Neuronal stem cell (in vitro differentiated cells): Measurements from ENCODE around the gene BCL2L1.

Experiments
- DNase-seq: peaks from one replicate; pipeline ENCODE4 v3.0.0-alpha.2; 2013; ENCODE audit warnings: low spot score
- H2AFZ ChIP-seq: one replicate; pipeline ENCODE4 v1.6.1; 2013; ENCODE audit warnings: mild to moderate bottlenecking, low read length, inconsistent platforms
- H2AK5ac ChIP-seq: 2 replicates; pipeline ENCODE4 v1.6.1; 2013; ENCODE audit warnings: low read depth, mild to moderate bottlenecking, inconsistent platforms, low read length, moderate library complexity, mixed read lengths
- H2BK120ac ChIP-seq: 2 replicates; pipeline ENCODE4 v1.6.1; 2013; ENCODE audit warnings: low read depth, mild to moderate bottlenecking, inconsistent platforms, low read length, moderate library complexity, mixed read lengths
- H2BK12ac ChIP-seq: one replicate; pipeline ENCODE4 v1.6.1; 2013; ENCODE audit warnings: low read length, inconsistent platforms
- H2BK15ac ChIP-seq: 2 replicates; pipeline ENCODE4 v1.6.1; 2013; ENCODE audit warnings: mild to moderate bottlenecking, low read length, inconsistent platforms, mixed read lengths
- H2BK5ac ChIP-seq: one replicate; pipeline ENCODE4 v1.6.1; 2013; ENCODE audit warnings: inconsistent platforms, mild to moderate bottlenecking, low read length, moderate library complexity
- H3K14ac ChIP-seq: one replicate; pipeline ENCODE4 v1.6.1; 2013; ENCODE audit warnings: low read length, inconsistent platforms
- H3K18ac ChIP-seq: 2 replicates; pipeline ENCODE4 v1.6.1; 2013; ENCODE audit warnings: low read length, inconsistent platforms
- H3K23ac ChIP-seq: 2 replicates; pipeline ENCODE4 v1.6.1; 2013; ENCODE audit warnings: low read depth, mild to moderate bottlenecking, mixed read lengths, low read length, inconsistent platforms; ENCODE audit not compliant: poor library complexity
- H3K27ac ChIP-seq: replicated peaks from 3 replicates; pipeline ENCODE4 v1.5.1; 2013; ENCODE audit warnings: low read length, inconsistent platforms
- H3K27me3 ChIP-seq, 3 experiments: 2 replicates each; pipeline ENCODE4 v1.6.1; 2013; ENCODE audit warnings: low read length in 3 of 3, mild to moderate bottlenecking in 2 of 3, inconsistent platforms in 1 of 3, low read depth in 1 of 3, mixed read lengths in 1 of 3, moderate library complexity in 1 of 3; ENCODE audit not compliant: control insufficient read depth in 3 of 3, insufficient read depth in 3 of 3
- H3K36me3 ChIP-seq, 2 donors: replicated peaks in 1 of 2; 2 replicates each; pipeline ENCODE4 v1.6.1; 2013; ENCODE audit warnings: low read length in 2 of 2; ENCODE audit not compliant: control insufficient read depth in 2 of 2, insufficient read depth in 2 of 2
- H3K4ac ChIP-seq: 2 replicates; pipeline ENCODE4 v1.6.1; 2013; ENCODE audit warnings: inconsistent platforms, mild to moderate bottlenecking, low read length, moderate library complexity
- H3K4me1 ChIP-seq, 2 donors: 1 replicate in 1 of 2; 2 replicates in 1 of 2; pipeline ENCODE4 v1.6.1; 2013; ENCODE audit warnings: low read length in 2 of 2, low read depth in 1 of 2; ENCODE audit not compliant: control insufficient read depth in 2 of 2, insufficient read depth in 1 of 2
- H3K4me2 ChIP-seq: one replicate; pipeline ENCODE4 v1.6.1; 2013; ENCODE audit warnings: mild to moderate bottlenecking, low read length, inconsistent platforms; ENCODE audit not compliant: insufficient read depth, poor library complexity, severe bottlenecking
- H3K4me3 ChIP-seq, 2 donors: 2 replicates each; pipeline ENCODE4 v1.5.1; 2013; ENCODE audit warnings: low read length in 2 of 2, mild to moderate bottlenecking in 2 of 2, inconsistent platforms in 1 of 2, moderate library complexity in 1 of 2
- H3K79me1 ChIP-seq: one replicate; pipeline ENCODE4 v1.6.1; 2013; ENCODE audit warnings: low read depth, mild to moderate bottlenecking, inconsistent platforms, low read length, moderate library complexity
- H3K9ac ChIP-seq: one replicate; pipeline ENCODE4 v1.6.1; 2013; ENCODE audit warnings: mild to moderate bottlenecking, low read depth, low read length, inconsistent platforms; ENCODE audit not compliant: poor library complexity
- H3K9me3 ChIP-seq, 2 donors: replicated peaks in 1 of 2; 2 replicates each; pipeline versions ENCODE3 to v1.6.1; 2013; ENCODE audit warnings: low read length in 2 of 2, mild to moderate bottlenecking in 2 of 2, inconsistent platforms in 1 of 2, low read depth in 1 of 2, mixed read lengths in 1 of 2, moderate library complexity in 1 of 2; ENCODE audit not compliant: control insufficient read depth in 2 of 2, insufficient read depth in 1 of 2
- H4K8ac ChIP-seq: one replicate; pipeline ENCODE4 v1.6.1; 2013; ENCODE audit warnings: low read depth, mild to moderate bottlenecking, inconsistent platforms, low read length, moderate library complexity
- H4K91ac ChIP-seq: one replicate; pipeline ENCODE4 v1.6.1; 2013; ENCODE audit warnings: low read length, low read depth, mild to moderate bottlenecking, inconsistent platforms; ENCODE audit not compliant: poor library complexity
- WGBS, 2 donors: extraction: QIAGEN DNeasy Blood & Tissue Kit; methylation state at CpG; one replicate each; pipeline ENCODE4 v1.1.7; 2013; ENCODE audit warnings: missing lambda C conversion rate in 2 of 2, mixed read lengths in 1 of 2; ENCODE audit not compliant: insufficient read length in 2 of 2, insufficient replicate concordance in 1 of 2; ENCODE audit errors: extremely low coverage in 2 of 2; 5-methylcytosine and 5-hydroxymethylcytosine counted together

The BCL2L1 gene

DNA sequence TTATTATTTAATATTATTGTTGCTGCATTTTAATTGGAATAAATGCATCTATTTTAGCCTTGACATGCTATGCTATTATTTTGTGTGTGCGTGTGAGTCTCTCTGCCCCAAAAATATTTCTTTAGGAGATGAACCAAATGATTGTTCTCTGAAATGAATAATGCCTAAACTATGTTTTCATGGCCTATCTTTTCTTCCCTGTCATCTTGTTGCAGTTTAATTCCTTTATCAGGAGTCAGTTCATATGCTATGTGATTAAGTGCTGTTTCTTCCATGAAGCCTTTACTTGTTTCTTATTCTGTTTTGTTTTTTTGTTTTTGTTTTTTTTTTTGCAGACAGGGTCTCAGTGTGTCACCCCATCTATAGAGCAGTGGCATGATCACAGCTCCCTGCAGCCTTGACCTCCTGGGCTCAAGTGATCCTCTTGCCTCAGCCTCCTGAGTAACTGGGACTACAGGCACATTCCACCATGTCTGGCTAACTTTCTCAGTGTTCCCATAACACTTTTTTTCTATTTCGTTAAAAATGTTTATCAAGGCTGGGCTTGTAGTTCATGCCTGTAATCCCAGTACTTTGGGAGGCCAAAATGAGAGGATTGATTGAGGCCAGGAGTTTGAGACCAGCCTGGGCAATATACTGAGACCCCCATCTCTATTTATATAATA lies 42.1 kb upstream of the BCL2L1 start:
- no peak overlapping the region for H2BK15ac ChIP-seq
- peaks cover 21 to 95% of the 10 kb centered on the region in 2 donors for H3K36me3 ChIP-seq
- no peak overlapping the region for H3K4me3 ChIP-seq
- WGBS, 2 donors = no CpG with 5 or more reads among the region's 2 CpGs
- no peak overlapping the region for H3K4ac ChIP-seq
- H3K14ac ChIP-seq = no peak overlapping the region
- H3K9ac ChIP-seq = no peak overlapping the region
- H4K8ac ChIP-seq = no peak overlapping the region
- no peak overlapping the region for H3K27ac ChIP-seq
- peaks cover 2% of the 10 kb centered on the region for H3K79me1 ChIP-seq
- no peak overlapping the region for H4K91ac ChIP-seq
- DNase-seq = no peak
- no peaks in the 10 kb centered on the region for H3K9me3 ChIP-seq
- H3K23ac ChIP-seq = no peak overlapping the region
- no peak overlapping the region for H3K4me2 ChIP-seq
- no peak overlapping the region for H2BK12ac ChIP-seq
- no peaks in the 10 kb centered on the region for H3K27me3 ChIP-seq
- H3K4me1 ChIP-seq = no peaks in the 10 kb centered on the region
- H2BK5ac ChIP-seq = no peak overlapping the region
- no peak overlapping the region for H2AFZ ChIP-seq
- no peak overlapping the region for H3K18ac ChIP-seq
- H2BK120ac ChIP-seq = no peak overlapping the region
- H2AK5ac ChIP-seq = no peak overlapping the region

DNA sequence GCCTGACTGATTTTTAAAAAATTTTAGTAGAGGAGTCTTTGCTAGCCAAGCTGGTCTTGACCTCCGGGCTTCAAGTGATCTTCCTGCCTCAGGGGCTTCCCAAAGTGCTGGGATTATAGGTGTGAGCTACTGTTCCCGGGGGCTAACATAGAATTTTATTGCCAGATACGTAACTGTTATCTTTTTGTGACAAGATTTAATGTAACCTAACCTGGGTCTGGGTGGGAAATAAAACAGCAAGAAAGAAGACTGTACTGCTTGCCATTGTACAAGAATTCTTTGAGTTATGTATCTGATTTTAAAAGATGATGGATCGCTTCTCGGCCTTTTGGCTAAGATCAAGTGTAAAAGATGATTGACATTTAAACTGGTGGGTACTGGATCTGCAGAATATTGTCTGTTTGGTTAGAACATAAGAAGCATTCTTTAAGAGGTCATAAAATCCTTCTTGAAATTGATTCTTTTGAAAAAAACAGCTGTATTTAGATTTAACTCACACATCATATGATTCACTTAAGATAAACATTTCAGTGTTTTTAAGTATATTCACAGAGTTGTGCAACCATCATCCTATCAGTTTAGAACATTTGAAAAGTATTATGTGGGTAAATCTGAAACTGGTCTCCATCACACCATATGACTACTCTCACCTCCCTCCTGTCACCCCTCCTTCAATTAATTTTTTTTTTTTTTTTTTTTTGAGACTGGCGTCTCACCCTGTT lies 38.0 kb upstream of the BCL2L1 start:
- Histone ChIP-seq H2BK5ac (no peak overlapping the region), H4K8ac (no peak overlapping the region), H3K4me3 (no peak overlapping the region), H3K23ac (no peak overlapping the region), H3K14ac (no peak overlapping the region), H2BK12ac (no peak overlapping the region), H3K18ac (no peak overlapping the region), H2BK15ac (no peak overlapping the region), H3K4ac (no peak overlapping the region), H3K9me3 (no peaks in the 10 kb centered on the region), H2BK120ac (no peak overlapping the region), H3K27ac (no peak overlapping the region), H2AFZ (no peak overlapping the region), H3K79me1 (no peaks in the 10 kb centered on the region), H3K4me2 (no peak overlapping the region), H3K36me3 (peaks cover 11 to 95% of the 10 kb centered on the region in 2 donors), H3K27me3 (no peaks in the 10 kb centered on the region), H4K91ac (no peak overlapping the region), H3K4me1 (no peaks in the 10 kb centered on the region), H3K9ac (no peak overlapping the region), H2AK5ac (no peak overlapping the region)
- no peak for DNase-seq
- WGBS, 2 donors = no CpG with 5 or more reads among the region's 6 CpGs

DNA sequence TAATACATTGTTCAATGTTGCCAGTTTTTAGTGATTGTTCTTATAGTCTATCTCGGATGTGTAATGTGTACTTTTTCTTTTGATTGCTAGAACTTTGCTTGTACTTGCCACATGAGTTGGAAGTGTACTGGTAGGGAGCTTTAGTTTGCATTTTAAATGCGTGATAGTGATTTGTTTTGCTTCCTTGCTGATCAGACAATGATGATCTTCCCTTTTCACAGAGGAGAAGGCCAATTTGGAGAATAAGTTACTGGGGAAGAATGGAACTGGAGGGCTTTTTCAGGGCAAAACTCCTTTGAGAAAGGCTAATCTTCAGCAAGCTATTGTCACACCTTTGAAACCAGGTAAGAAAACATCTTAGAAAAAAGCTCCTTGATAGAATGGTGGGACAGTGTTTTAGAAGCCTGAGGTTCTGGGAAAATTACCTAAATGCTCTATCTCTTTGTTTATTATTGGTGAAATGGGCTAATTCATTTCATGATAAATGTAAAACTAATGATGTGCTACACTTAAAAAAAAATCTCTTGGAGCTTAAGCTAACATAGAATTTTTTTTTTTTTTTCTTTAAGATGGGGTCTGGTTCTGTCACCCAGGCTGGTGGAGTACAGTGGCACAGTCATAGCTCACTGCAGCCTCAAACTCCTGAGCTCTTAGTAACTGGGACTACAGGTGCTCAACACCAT lies 37.3 kb upstream of the BCL2L1 start:
- Histone ChIP-seq H2AK5ac (no peak overlapping the region), H3K4me2 (no peak overlapping the region), H2BK15ac (no peak overlapping the region), H2AFZ (no peak overlapping the region), H3K79me1 (no peaks in the 10 kb centered on the region), H2BK12ac (no peak overlapping the region), H3K14ac (no peak overlapping the region), H3K9me3 (no peaks in the 10 kb centered on the region), H3K4me3 (no peak overlapping the region), H3K4ac (no peak overlapping the region), H3K27me3 (no peaks in the 10 kb centered on the region), H3K36me3 (peaks cover 11 to 93% of the 10 kb centered on the region in 2 donors), H3K23ac (no peak overlapping the region), H4K8ac (no peak overlapping the region), H3K9ac (no peak overlapping the region), H3K27ac (no peak overlapping the region), H3K4me1 (no peaks in the 10 kb centered on the region), H3K18ac (no peak overlapping the region), H4K91ac (no peak overlapping the region), H2BK120ac (no peak overlapping the region), H2BK5ac (no peak overlapping the region)
- no CpG with 5 or more reads among the region's 2 CpGs for WGBS, 2 donors
- no peak for DNase-seq

DNA sequence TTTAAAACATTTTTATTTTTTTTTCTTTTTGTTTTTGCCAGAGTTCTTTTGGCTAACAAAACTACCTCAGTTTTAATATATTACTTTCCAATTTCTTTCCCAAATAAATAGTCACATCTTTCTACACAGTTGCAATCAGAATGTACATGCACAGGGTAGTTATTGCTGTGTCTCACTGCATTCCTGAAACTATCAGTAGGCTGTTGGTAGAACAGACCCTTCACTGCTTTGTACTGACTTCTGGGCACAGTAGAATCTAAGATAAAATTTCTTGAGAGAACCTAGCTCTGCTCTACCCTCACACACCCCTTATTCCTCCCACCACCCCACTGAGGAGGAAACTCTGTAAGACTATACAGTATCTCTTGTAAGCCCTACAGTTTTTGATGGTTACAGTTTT lies 36.3 kb upstream of the BCL2L1 start:
- Histone ChIP-seq H2BK15ac (no peak overlapping the region), H3K4ac (no peak overlapping the region), H3K4me2 (no peak overlapping the region), H2BK120ac (no peak overlapping the region), H3K18ac (no peak overlapping the region), H3K36me3 (peaks cover 12 to 93% of the 10 kb centered on the region in 2 donors), H3K9me3 (no peaks in the 10 kb centered on the region), H3K4me3 (no peak overlapping the region), H2BK12ac (no peak overlapping the region), H4K8ac (no peak overlapping the region), H3K4me1 (no peaks in the 10 kb centered on the region), H3K23ac (no peak overlapping the region), H3K79me1 (no peaks in the 10 kb centered on the region), H2AFZ (no peak overlapping the region), H2BK5ac (no peak overlapping the region), H4K91ac (no peak overlapping the region), H3K27ac (no peak overlapping the region), H3K27me3 (no peaks in the 10 kb centered on the region), H2AK5ac (no peak overlapping the region), H3K14ac (no peak overlapping the region), H3K9ac (no peak overlapping the region)
- DNase-seq = no peak
